MM.1S (cell line): ENCODE data around the gene MAML3.

ENCODE experiments used
- EZH2 ChIP-seq: fragments of 300-600 bp; sonication (generic); optimal IDR thresholded peaks from 2 replicates; pipeline ENCODE3; 2017; ENCODE audit warnings: low read depth, mild to moderate bottlenecking, antibody characterized with exemption, low read length, mixed read lengths
- EZH2phosphoT487 ChIP-seq: fragments of 300-600 bp; sonication (generic); IDR thresholded peaks from 2 replicates; pipeline ENCODE4 v1.6.1; 2018; ENCODE audit warnings: antibody characterized with exemption, low read length
- TF ChIP-seq, protein P1 (sequence below): fragments of 300-600 bp; sonication (generic); IDR thresholded peaks from 2 replicates; pipeline ENCODE4 v1.5.1; 2016; ENCODE audit warnings: antibody characterized with exemption, low read length, mixed read lengths

DNA sequence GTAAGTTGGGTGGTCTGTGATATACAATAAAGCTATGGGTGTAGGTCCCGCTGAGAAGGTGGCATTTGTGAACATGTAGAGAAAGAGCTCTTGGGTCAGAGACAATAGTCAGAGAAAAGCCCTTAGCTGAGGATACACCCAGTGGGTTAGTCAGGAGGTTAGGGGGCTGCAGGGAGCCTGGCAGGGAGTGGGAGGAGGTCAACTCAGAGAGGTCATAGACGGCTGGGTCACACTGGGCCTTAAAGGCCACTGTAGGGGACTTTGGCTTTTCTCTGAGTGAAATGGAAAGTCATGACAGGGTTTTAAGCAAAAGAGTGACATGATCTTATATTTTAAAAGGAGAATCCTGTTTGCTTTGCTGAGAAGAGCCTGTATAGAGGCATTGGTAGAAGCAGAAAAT, 471.7 kb downstream of the MAML3 start:
- TF ChIP-seq EZH2 = no peak
- TF ChIP-seq, protein P1, sequence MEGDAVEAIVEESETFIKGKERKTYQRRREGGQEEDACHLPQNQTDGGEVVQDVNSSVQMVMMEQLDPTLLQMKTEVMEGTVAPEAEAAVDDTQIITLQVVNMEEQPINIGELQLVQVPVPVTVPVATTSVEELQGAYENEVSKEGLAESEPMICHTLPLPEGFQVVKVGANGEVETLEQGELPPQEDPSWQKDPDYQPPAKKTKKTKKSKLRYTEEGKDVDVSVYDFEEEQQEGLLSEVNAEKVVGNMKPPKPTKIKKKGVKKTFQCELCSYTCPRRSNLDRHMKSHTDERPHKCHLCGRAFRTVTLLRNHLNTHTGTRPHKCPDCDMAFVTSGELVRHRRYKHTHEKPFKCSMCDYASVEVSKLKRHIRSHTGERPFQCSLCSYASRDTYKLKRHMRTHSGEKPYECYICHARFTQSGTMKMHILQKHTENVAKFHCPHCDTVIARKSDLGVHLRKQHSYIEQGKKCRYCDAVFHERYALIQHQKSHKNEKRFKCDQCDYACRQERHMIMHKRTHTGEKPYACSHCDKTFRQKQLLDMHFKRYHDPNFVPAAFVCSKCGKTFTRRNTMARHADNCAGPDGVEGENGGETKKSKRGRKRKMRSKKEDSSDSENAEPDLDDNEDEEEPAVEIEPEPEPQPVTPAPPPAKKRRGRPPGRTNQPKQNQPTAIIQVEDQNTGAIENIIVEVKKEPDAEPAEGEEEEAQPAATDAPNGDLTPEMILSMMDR = no peak
- TF ChIP-seq EZH2phosphoT487 = no peak
